IPS-NIHi7 (cell line): ENCODE results near the gene ZNF567.
A peak's percentile ranks its signal among the peaks of the same experiment; 100 is the strongest.
"Not testable (repeated sequence)": the region's sequence is repeated elsewhere in the genome, so short reads cannot be mapped to it uniquely, and the experiment has no call there.

Experiments
- DNase-seq: peaks from one replicate; pipeline ENCODE4 v3.0.0; 2012; ENCODE audit warnings: mixed read lengths; ENCODE audit errors: extremely low spot score

Gene ZNF567

GRCh38 chr19:36687214-36688056, at the start of gene ZNF567:
Gene ZNF567 (plus strand): TSS chr19:36687612. CDS start chr19:36694868, 7,256 bp downstream.
- peak; percentile 99 for DNase-seq

GRCh38 chr19:36638862-36639510, 48.4 kb upstream of the ZNF567 start:
- DNase-seq: no peak

- no peak for DNase-seq
Observed at GRCh38 chr19:36646746-36647145, 40.7 kb upstream of the ZNF567 start.

- DNase-seq: no peak
Observed at GRCh38 chr19:36652958-36653357, 34.5 kb upstream of the ZNF567 start.

GRCh38 chr19:36665832-36666231, 21.6 kb upstream of the ZNF567 start:
- DNase-seq: no peak

- DNase-seq: no peak
Observed at GRCh38 chr19:36668646-36669045, 18.8 kb upstream of the ZNF567 start.

- DNase-seq: no peak
Observed at GRCh38 chr19:36672368-36672767, 15.0 kb upstream of the ZNF567 start.

- no peak for DNase-seq
Observed at GRCh38 chr19:36674201-36674600, 13.2 kb upstream of the ZNF567 start.

- DNase-seq: no peak
Observed at GRCh38 chr19:36679455-36679854, 8.0 kb upstream of the ZNF567 start.

- DNase-seq: no peak
Observed at GRCh38 chr19:36685835-36686234, 1.6 kb upstream of the ZNF567 start.

GRCh38 chr19:36686365-36687213, 823 bp upstream of the ZNF567 start:
- peak; percentile 15 for DNase-seq

GRCh38 chr19:36688058-36688457, 646 bp downstream of the ZNF567 start:
- DNase-seq: no peak

- DNase-seq: no peak
Observed at GRCh38 chr19:36707134-36707533, 19.7 kb downstream of the ZNF567 start.

GRCh38 chr19:36709423-36709822, 22.0 kb downstream of the ZNF567 start:
- DNase-seq: no peak

- DNase-seq: no peak
Observed at GRCh38 chr19:36719687-36720556, 32.5 kb downstream of the ZNF567 start.

GRCh38 chr19:36736166-36736565, 48.8 kb downstream of the ZNF567 start:
- DNase-seq: not testable (repeated sequence)

GRCh38 chr19:36745870-36746269, 58.5 kb downstream of the ZNF567 start:
- DNase-seq: no peak

GRCh38 chr19:36747750-36748149, 60.3 kb downstream of the ZNF567 start:
- no peak for DNase-seq

GRCh38 chr19:36748431-36749275, 61.2 kb downstream of the ZNF567 start:
- DNase-seq: no peak

- DNase-seq: not testable (repeated sequence)
Observed at GRCh38 chr19:36749613-36750012, 62.2 kb downstream of the ZNF567 start.
